RWPE2 (cell line): Measurements from ENCODE around the gene NDUFS6.

Experiments used
- ATAC-seq: fragments of 200-7000 bp; cut with Tn5 transposase; 3 replicates; pipeline ENCODE4 v1.9.1; 2021; ENCODE audit warnings: low read depth
- DNase-seq: peaks from one replicate; pipeline ENCODE4 v3.0.0-alpha.2; 2020; ENCODE audit warnings: low spot score
- H3K27ac ChIP-seq: fragments of 450-650 bp; 2 replicates; pipeline ENCODE4 v1.5.1; 2017; ENCODE audit warnings: mild to moderate bottlenecking; ENCODE audit not compliant: poor library complexity, severe bottlenecking
- H3K27me3 ChIP-seq: fragments of 250-450 bp; sonication (Bioruptor Pico); 2 replicates; pipeline ENCODE4 v1.5.1; 2021; ENCODE audit warnings: mild to moderate bottlenecking, moderate library complexity; ENCODE audit not compliant: insufficient read depth, poor library complexity, severe bottlenecking
- H3K36me3 ChIP-seq: fragments of 250-450 bp; sonication (Bioruptor Pico); 2 replicates; pipeline ENCODE4 v1.5.1; 2020; ENCODE audit warnings: low read depth, mild to moderate bottlenecking, moderate library complexity
- H3K4me1 ChIP-seq: fragments of 250-450 bp; sonication (Bioruptor Pico); 2 replicates; pipeline ENCODE4 v1.5.1; 2021; ENCODE audit warnings: mild to moderate bottlenecking, moderate library complexity; ENCODE audit not compliant: insufficient read depth, poor library complexity, severe bottlenecking
- H3K4me3 ChIP-seq: fragments of 250-450 bp; sonication (Bioruptor Pico); 2 replicates; pipeline ENCODE4 v1.5.1; 2021; ENCODE audit warnings: mild to moderate bottlenecking, moderate library complexity; ENCODE audit not compliant: severe bottlenecking
- H3K9me3 ChIP-seq: fragments of 250-450 bp; sonication (Bioruptor Pico); 2 replicates; pipeline ENCODE4 v1.5.1; 2021; ENCODE audit warnings: mild to moderate bottlenecking, moderate library complexity; ENCODE audit not compliant: severe bottlenecking
- TF ChIP-seq, protein P1 (sequence below): fragments of 450-650 bp; IDR thresholded peaks from one replicate; pipeline ENCODE4 v1.5.1; 2017; ENCODE audit warnings: mild to moderate bottlenecking, moderate library complexity; ENCODE audit not compliant: poor library complexity, severe bottlenecking

NDUFS6 gene

DNA sequence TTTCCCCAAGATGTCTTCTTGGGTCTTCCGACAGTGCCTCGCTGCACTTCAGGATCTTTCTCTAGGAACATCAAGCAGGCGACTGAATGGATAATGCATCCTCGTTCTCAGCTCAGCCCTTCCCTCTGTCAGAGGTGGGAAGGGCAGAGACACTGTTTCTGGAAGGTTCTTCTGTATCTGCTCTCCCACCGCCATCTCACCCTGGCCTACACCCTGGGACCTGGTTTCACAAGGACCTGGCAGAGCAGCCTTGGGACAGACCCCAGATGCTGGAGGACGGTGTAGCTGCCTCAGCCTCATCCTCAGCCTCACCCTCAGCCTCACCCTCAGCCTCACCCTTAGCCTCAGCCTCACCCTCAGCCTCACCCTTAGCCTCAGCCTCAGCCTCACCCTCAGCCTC is 20.1 kb upstream of the NDUFS6 start:
- Histone ChIP-seq H3K27ac (no peak overlapping the region), H3K27me3 (no peaks in the 10 kb centered on the region), H3K36me3 (no peaks in the 10 kb centered on the region), H3K9me3 (no peaks in the 10 kb centered on the region), H3K4me3 (no peak overlapping the region), H3K4me1 (no peaks in the 10 kb centered on the region)
- ATAC-seq (no peak), DNase-seq (no peak)
- TF ChIP-seq, protein P1, sequence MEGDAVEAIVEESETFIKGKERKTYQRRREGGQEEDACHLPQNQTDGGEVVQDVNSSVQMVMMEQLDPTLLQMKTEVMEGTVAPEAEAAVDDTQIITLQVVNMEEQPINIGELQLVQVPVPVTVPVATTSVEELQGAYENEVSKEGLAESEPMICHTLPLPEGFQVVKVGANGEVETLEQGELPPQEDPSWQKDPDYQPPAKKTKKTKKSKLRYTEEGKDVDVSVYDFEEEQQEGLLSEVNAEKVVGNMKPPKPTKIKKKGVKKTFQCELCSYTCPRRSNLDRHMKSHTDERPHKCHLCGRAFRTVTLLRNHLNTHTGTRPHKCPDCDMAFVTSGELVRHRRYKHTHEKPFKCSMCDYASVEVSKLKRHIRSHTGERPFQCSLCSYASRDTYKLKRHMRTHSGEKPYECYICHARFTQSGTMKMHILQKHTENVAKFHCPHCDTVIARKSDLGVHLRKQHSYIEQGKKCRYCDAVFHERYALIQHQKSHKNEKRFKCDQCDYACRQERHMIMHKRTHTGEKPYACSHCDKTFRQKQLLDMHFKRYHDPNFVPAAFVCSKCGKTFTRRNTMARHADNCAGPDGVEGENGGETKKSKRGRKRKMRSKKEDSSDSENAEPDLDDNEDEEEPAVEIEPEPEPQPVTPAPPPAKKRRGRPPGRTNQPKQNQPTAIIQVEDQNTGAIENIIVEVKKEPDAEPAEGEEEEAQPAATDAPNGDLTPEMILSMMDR: no peak

DNA sequence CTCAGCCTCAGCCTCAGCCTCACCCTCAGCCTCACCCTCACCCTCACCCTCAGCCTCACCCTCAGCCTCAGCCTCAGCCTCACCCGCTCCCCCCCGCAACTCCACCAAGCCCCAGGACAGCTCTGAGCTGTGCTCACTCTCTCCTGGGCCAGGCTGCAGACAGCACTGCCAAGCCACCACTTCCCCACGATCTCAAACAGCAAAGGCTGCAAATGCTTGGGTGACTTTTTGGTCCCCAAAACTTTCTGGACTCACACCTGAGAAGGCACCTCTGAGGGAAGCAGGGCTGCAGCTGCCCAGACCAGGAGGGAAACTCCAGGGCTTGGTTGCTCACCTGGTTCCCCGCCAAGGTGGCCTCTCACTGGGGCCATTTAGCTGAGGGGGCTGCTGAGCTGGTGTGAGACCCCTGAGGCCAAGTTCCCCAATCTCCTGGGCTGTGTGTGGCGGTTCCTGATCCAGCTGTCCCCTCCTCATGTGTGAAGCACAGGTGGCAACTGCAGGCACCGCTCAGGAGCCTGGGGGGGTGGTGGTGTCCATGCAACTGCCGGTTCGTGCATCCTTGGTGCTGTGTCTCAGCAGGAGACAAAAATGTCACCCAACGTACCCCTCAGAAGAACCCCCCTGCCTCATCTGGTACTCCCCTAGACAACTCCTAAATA is 19.4 kb upstream of the NDUFS6 start:
- no peaks in the 10 kb centered on the region for H3K4me1 ChIP-seq
- ATAC-seq (no peak), DNase-seq (peak; percentile 58)
- no peaks in the 10 kb centered on the region for H3K9me3 ChIP-seq
- no peaks in the 10 kb centered on the region for H3K27me3 ChIP-seq
- TF ChIP-seq, protein P1: no peak
- H3K36me3 ChIP-seq: no peaks in the 10 kb centered on the region
- no peak overlapping the region for H3K4me3 ChIP-seq
- no peak overlapping the region for H3K27ac ChIP-seq

DNA sequence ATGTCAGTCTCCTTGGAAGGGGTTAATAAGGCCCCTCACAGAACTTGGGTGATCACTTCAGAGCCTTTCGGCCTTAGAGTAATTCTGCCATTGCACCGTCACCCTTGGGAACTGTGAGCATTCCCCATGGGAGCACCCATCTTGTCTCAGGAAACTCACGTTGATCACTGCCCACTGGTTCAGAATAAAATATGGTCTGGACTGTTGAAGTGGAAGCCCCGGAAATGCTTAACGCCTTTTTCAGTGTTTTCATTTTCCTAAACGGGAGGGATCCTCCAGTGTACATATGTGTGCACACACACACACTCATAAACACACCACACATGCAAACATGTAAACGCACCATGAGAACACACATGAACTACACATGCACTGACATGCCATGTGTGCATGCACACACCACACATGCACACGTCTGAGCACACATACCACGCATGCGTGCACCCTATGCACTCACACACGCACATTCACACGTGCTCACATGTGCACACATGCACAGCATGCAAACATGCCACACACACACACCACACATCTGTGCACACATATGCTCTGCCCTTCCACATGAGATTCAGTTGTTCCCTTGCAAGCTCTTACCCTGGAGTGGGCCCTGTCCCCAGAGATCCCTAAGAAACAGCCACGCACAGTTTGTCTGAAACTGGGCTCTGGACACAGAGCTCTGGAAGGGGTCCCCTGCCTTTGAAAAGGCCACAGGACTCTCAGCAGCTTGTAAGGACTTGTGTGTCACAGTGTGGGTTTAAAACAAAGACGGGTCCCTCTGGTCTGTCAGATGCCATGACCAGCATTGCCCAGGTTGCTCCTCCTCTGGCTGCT is 18.6 kb upstream of the NDUFS6 start:
- TF ChIP-seq, protein P1: no peak
- H3K4me3 ChIP-seq: no peak overlapping the region
- no peak overlapping the region for H3K27ac ChIP-seq
- H3K36me3 ChIP-seq: no peaks in the 10 kb centered on the region
- H3K9me3 ChIP-seq: no peaks in the 10 kb centered on the region
- no peak for ATAC-seq
- no peak for DNase-seq
- H3K4me1 ChIP-seq: no peaks in the 10 kb centered on the region
- no peaks in the 10 kb centered on the region for H3K27me3 ChIP-seq

DNA sequence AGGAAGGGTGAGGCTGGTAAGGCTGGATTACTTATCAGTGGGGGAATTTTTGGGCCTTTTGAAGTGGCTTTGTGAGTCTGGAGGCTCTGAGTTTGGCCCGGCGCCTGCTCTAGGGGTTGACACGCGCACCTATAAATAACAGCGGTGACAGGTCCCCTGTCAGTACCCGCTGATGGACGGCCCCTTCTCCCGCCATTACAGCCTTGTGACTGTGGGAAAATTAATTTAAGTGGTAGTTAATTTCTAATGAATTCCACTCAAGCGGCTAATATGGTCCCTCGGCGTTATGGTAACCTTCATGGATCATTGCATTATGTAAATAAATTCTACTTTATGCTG is 18.0 kb upstream of the NDUFS6 start:
- ATAC-seq: no peak
- Histone ChIP-seq H3K9me3 (no peaks in the 10 kb centered on the region), H3K36me3 (no peaks in the 10 kb centered on the region), H3K4me1 (no peaks in the 10 kb centered on the region), H3K27ac (no peak overlapping the region), H3K27me3 (no peaks in the 10 kb centered on the region), H3K4me3 (no peak overlapping the region)
- DNase-seq: no peak
- TF ChIP-seq, protein P1: no peak
